Panc1 (cell line): ENCODE data around the gene ISCU.

Source experiments
- POLR2AphosphoS5 ChIP-seq: IDR thresholded peaks from 2 replicates; pipeline ENCODE4 v1.6.1; 2012; ENCODE audit warnings: mild to moderate bottlenecking, low read depth, low read length, moderate library complexity
- TF ChIP-seq, protein P1 (sequence below): fragments of 450-650 bp; IDR thresholded peaks from 2 replicates; pipeline ENCODE4 v1.5.1; 2017; ENCODE audit warnings: mild to moderate bottlenecking
- TF ChIP-seq, protein P2 (sequence below), 2 experiments: IDR thresholded peaks; 2 replicates each; pipeline ENCODE4 v1.6.1; 2011 to 2012; ENCODE audit warnings: low read depth in 2 of 2, control low read depth in 1 of 2, low read length in 1 of 2, mild to moderate bottlenecking in 1 of 2, moderate library complexity in 1 of 2; ENCODE audit not compliant: insufficient read depth in 1 of 2

DNA sequence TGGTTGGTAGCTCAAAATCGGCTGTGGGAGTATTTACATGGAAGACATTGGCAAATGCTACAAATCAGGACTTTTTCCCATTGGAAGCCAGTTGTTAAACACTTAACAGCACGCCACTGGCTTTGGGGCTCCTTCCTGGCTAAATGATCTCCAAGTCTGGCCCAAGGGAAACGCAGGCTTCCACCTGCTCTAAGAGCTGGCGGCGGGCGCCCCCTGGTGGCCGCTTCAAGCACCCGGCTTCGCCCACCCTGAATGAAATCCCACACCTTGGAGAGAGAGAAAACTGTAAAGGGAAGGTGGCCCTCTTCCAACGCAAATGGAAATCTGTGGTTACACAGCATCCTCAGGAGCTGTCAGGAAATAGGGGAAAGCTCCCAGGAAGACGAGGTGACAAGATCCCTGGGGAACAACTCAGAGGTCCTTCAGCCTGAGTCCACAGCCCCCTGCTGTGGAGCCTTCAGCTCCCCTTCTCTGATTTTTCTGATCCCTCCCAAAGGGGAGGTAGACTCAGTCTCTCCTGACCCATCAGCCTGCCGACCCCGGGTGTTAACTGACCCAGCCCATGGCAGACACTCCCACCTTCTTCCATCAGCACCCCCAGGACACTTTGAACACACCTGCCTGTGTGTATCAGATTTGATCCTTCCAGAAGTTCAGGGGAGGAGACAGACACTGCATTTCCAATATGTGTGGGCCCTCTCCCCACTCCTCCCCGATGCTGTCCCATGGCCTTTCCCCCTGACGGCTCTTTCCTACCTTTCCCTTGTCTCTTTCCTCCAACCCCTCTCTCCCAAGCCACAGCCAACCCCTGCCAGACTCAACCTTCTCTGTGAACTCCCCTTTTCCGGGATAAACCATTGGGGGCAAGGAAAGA, 55.9 kb downstream of the ISCU start:
- TF ChIP-seq, protein P1, sequence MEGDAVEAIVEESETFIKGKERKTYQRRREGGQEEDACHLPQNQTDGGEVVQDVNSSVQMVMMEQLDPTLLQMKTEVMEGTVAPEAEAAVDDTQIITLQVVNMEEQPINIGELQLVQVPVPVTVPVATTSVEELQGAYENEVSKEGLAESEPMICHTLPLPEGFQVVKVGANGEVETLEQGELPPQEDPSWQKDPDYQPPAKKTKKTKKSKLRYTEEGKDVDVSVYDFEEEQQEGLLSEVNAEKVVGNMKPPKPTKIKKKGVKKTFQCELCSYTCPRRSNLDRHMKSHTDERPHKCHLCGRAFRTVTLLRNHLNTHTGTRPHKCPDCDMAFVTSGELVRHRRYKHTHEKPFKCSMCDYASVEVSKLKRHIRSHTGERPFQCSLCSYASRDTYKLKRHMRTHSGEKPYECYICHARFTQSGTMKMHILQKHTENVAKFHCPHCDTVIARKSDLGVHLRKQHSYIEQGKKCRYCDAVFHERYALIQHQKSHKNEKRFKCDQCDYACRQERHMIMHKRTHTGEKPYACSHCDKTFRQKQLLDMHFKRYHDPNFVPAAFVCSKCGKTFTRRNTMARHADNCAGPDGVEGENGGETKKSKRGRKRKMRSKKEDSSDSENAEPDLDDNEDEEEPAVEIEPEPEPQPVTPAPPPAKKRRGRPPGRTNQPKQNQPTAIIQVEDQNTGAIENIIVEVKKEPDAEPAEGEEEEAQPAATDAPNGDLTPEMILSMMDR = peak; percentile 98
- TF ChIP-seq, protein P2, sequence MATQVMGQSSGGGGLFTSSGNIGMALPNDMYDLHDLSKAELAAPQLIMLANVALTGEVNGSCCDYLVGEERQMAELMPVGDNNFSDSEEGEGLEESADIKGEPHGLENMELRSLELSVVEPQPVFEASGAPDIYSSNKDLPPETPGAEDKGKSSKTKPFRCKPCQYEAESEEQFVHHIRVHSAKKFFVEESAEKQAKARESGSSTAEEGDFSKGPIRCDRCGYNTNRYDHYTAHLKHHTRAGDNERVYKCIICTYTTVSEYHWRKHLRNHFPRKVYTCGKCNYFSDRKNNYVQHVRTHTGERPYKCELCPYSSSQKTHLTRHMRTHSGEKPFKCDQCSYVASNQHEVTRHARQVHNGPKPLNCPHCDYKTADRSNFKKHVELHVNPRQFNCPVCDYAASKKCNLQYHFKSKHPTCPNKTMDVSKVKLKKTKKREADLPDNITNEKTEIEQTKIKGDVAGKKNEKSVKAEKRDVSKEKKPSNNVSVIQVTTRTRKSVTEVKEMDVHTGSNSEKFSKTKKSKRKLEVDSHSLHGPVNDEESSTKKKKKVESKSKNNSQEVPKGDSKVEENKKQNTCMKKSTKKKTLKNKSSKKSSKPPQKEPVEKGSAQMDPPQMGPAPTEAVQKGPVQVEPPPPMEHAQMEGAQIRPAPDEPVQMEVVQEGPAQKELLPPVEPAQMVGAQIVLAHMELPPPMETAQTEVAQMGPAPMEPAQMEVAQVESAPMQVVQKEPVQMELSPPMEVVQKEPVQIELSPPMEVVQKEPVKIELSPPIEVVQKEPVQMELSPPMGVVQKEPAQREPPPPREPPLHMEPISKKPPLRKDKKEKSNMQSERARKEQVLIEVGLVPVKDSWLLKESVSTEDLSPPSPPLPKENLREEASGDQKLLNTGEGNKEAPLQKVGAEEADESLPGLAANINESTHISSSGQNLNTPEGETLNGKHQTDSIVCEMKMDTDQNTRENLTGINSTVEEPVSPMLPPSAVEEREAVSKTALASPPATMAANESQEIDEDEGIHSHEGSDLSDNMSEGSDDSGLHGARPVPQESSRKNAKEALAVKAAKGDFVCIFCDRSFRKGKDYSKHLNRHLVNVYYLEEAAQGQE (IDR thresholded peaks at IDR 0.05; ENCODE audit: insufficient read depth in 1 of 2, low read depth in 2 of 2, low read length in 1 of 2) = no peak
- no peak for TF ChIP-seq POLR2AphosphoS5
